SK-N-SH (cell line): ENCODE measurements around the gene ANKS1B. TPM values are rescaled to one million over a fixed set of nuclear protein-coding genes. Genes with fewer than 3 reads are reported as not detected.

ENCODE experiments used
- CTCF ChIA-PET: fragments of 300-600, 350-600 bp; formaldehyde crosslinking; extraction: SDS; loops from one replicate; lab custom pipeline; 2021; lab: Yijun Ruan, JAX
- POLR2A ChIA-PET: fragments of 350-600 bp; sonication (Branson Sonifier 250); formaldehyde crosslinking; extraction: SDS; loops from one replicate; lab custom pipeline; 2020; ENCODE audit warnings: antibody characterized with exemption, inconsistent platforms; lab: Yijun Ruan, JAX
- DNase-seq: peaks from one replicate; pipeline ENCODE4 v3.0.0; 2012
- H2AFZ ChIP-seq: fragments of 200-600 bp; sonication (generic); 2 replicates; pipeline ENCODE4 v1.8.1; 2016; ENCODE audit warnings: antibody characterized with exemption, mild to moderate bottlenecking, low read depth
- H3F3A ChIP-seq: fragments of 200-600 bp; sonication (generic); replicated peaks from 2 replicates; pipeline ENCODE3; 2016; ENCODE audit warnings: antibody characterized with exemption, mild to moderate bottlenecking; ENCODE audit not compliant: insufficient read depth
- H3K27ac ChIP-seq, 2 experiments: fragments of 200-500 bp in 1 of 2; fragments of 200-600 bp in 1 of 2; sonication (Bioruptor generic) in 1 of 2; sonication (generic), shearing (Covaris generic) in 1 of 2; 2 replicates each; pipeline versions ENCODE4 v1.5.1 to v1.6.1; 2014 to 2016; ENCODE audit warnings: low read depth in 2 of 2, inconsistent platforms in 1 of 2, low read length in 1 of 2, mild to moderate bottlenecking in 1 of 2, mixed read lengths in 1 of 2
- H3K27me3 ChIP-seq: fragments of 200-600 bp; sonication (generic), shearing (Covaris generic); 2 replicates; pipeline ENCODE4 v1.6.1; 2016; ENCODE audit warnings: mixed run types; ENCODE audit not compliant: insufficient read depth
- H3K36me3 ChIP-seq, 2 experiments: fragments of 200-500 bp in 1 of 2; fragments of 200-600 bp in 1 of 2; sonication (Bioruptor generic) in 1 of 2; sonication (generic) in 1 of 2; replicated peaks in 1 of 2; 2 replicates each; pipeline versions ENCODE3 to v1.5.1; 2014 to 2016; ENCODE audit warnings: low read length in 1 of 2, mild to moderate bottlenecking in 1 of 2; ENCODE audit not compliant: insufficient read depth in 2 of 2, control insufficient read depth in 1 of 2
- H3K4me1 ChIP-seq, 2 experiments: fragments of 200-500 bp in 1 of 2; fragments of 200-600 bp in 1 of 2; sonication (Bioruptor generic) in 1 of 2; sonication (generic), shearing (Covaris generic) in 1 of 2; 2 replicates each; pipeline versions ENCODE4 v1.5.1 to v1.6.1; 2014 to 2016; ENCODE audit warnings: low read depth in 1 of 2, low read length in 1 of 2, mixed run types in 1 of 2; ENCODE audit not compliant: insufficient read depth in 2 of 2, control insufficient read depth in 1 of 2
- H3K4me2 ChIP-seq: fragments of 200-600 bp; sonication (generic), shearing (Covaris generic); 2 replicates; pipeline ENCODE4 v1.6.1; 2017; ENCODE audit warnings: mixed run types
- H3K4me3 ChIP-seq, 2 experiments: fragments of 200-500 bp in 1 of 2; fragments of 200-600 bp in 1 of 2; sonication (Bioruptor generic) in 1 of 2; sonication (generic), shearing (Covaris generic) in 1 of 2; 2 replicates each; pipeline versions ENCODE4 v1.5.1 to v1.8.1; 2014 to 2016; ENCODE audit warnings: low read depth in 2 of 2, inconsistent platforms in 1 of 2, low read length in 1 of 2, mild to moderate bottlenecking in 1 of 2, mixed read lengths in 1 of 2, moderate library complexity in 1 of 2
- H3K79me2 ChIP-seq: fragments of 200-600 bp; sonication (generic); 2 replicates; pipeline ENCODE4 v1.8.1; 2017; ENCODE audit warnings: mild to moderate bottlenecking; ENCODE audit not compliant: insufficient read depth
- H3K9ac ChIP-seq: fragments of 200-600 bp; sonication (generic); 2 replicates; pipeline ENCODE4 v1.6.1; 2017; ENCODE audit warnings: mixed run types
- H3K9me2 ChIP-seq: fragments of 200-600 bp; sonication (generic); 2 replicates; pipeline ENCODE4 v1.6.1; 2017; ENCODE audit warnings: mixed run types
- H3K9me3 ChIP-seq: fragments of 200-600 bp; sonication (generic); 2 replicates; pipeline ENCODE4 v1.6.1; 2017; ENCODE audit warnings: mixed run types, mild to moderate bottlenecking, moderate library complexity
- H4K20me1 ChIP-seq: fragments of 200-600 bp; sonication (generic); 2 replicates; pipeline ENCODE4 v1.6.1; 2017; ENCODE audit warnings: mild to moderate bottlenecking, mixed run types; ENCODE audit not compliant: insufficient read depth
- ELF1 ChIP-seq: IDR thresholded peaks from 2 replicates; pipeline ENCODE4 v1.4.0; 2012
- EZH2phosphoT487 ChIP-seq: fragments of 200-600 bp; sonication (generic); IDR thresholded peaks from 2 replicates; pipeline ENCODE4 v1.6.1; 2017; ENCODE audit warnings: low read depth, mixed run types, mild to moderate bottlenecking, antibody characterized with exemption, moderate library complexity, borderline replicate concordance
- FOXM1 ChIP-seq: IDR thresholded peaks from 2 replicates; pipeline ENCODE4 v1.4.0; 2012; ENCODE audit warnings: low read depth, mild to moderate bottlenecking
- GABPA ChIP-seq: IDR thresholded peaks from 2 replicates; pipeline ENCODE4 v1.4.0; 2012; ENCODE audit warnings: low read depth, mild to moderate bottlenecking
- MXI1 ChIP-seq: IDR thresholded peaks from 2 replicates; pipeline ENCODE4 v1.6.1; 2012; ENCODE audit warnings: mild to moderate bottlenecking, low read depth, low read length, improper control_type of control experiment
- POLR2AphosphoS5 ChIP-seq: IDR thresholded peaks from 2 replicates; pipeline ENCODE4 v1.6.1; 2012; ENCODE audit warnings: low read depth, low read length
- RAD21 ChIP-seq: IDR thresholded peaks from 2 replicates; pipeline ENCODE4 v1.6.1; 2012; ENCODE audit warnings: mild to moderate bottlenecking, low read length
- SIN3A ChIP-seq: IDR thresholded peaks from 2 replicates; pipeline ENCODE4 v1.6.1; 2012; ENCODE audit warnings: low read depth, mild to moderate bottlenecking, low read length, moderate library complexity, borderline replicate concordance
- TAF1 ChIP-seq: IDR thresholded peaks from 2 replicates; pipeline ENCODE4 v1.6.1; 2012; ENCODE audit warnings: low read depth, mild to moderate bottlenecking, low read length, moderate library complexity, borderline replicate concordance
- YY1 ChIP-seq: IDR thresholded peaks from 2 replicates; pipeline ENCODE4 v1.4.0; 2012; ENCODE audit warnings: low read depth, mild to moderate bottlenecking
- WGBS: methylation state at CpG from one replicate; pipeline ENCODE4 v1.1.6; 2017; ENCODE audit warnings: low lambda C conversion rate; 5-methylcytosine and 5-hydroxymethylcytosine counted together
- polyA plus RNA-seq, 3 experiments: library from polyadenylated mRNA; depleted of rRNA; stranded (reverse); fragments of >200 nt; gene quantifications; 2 replicates each; pipeline ENCODE4 v1.2.3, GENCODE V29; 2012
- TF ChIP-seq, protein P1 (sequence below): IDR thresholded peaks from 2 replicates; pipeline ENCODE4 v1.6.1; 2012; ENCODE audit warnings: mild to moderate bottlenecking, low read depth, low read length, moderate library complexity
- TF ChIP-seq, protein P2 (sequence below): fragments of 150-350 bp; IDR thresholded peaks from 2 replicates; pipeline ENCODE4 v1.6.1; 2017; ENCODE audit warnings: antibody characterized with exemption, low read length, low read depth, borderline replicate concordance

The ANKS1B gene
- polyA plus RNA-seq, 1 of the 3 experiments (the other 2 are of a cell fraction): 1.8 TPM

DNA sequence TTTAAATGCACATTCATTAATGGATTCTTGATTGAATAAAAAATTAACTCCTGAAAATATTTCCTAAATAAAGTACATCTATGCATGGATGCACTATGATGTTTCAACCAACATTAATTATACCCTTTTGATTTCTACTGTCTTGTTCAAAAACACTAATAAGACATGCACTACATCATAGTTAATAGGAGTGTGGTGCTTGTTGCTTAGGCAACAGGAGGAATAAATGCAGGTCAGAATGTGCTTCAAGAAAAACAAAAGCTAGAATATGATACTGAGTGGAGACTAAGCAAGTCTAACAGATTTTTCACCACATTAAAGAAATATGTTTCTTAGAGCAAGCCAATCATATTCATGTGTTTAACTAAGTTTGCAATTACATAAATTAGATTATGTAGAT, 833.0 kb downstream of the ANKS1B start:
- no peaks in the 10 kb centered on the region for H4K20me1 ChIP-seq
- TF ChIP-seq ELF1 (no peak), YY1 (no peak), FOXM1 (no peak), GABPA (no peak), SIN3A (no peak), POLR2AphosphoS5 (no peak), RAD21 (no peak), TAF1 (no peak)
- TF ChIP-seq, protein P1, sequence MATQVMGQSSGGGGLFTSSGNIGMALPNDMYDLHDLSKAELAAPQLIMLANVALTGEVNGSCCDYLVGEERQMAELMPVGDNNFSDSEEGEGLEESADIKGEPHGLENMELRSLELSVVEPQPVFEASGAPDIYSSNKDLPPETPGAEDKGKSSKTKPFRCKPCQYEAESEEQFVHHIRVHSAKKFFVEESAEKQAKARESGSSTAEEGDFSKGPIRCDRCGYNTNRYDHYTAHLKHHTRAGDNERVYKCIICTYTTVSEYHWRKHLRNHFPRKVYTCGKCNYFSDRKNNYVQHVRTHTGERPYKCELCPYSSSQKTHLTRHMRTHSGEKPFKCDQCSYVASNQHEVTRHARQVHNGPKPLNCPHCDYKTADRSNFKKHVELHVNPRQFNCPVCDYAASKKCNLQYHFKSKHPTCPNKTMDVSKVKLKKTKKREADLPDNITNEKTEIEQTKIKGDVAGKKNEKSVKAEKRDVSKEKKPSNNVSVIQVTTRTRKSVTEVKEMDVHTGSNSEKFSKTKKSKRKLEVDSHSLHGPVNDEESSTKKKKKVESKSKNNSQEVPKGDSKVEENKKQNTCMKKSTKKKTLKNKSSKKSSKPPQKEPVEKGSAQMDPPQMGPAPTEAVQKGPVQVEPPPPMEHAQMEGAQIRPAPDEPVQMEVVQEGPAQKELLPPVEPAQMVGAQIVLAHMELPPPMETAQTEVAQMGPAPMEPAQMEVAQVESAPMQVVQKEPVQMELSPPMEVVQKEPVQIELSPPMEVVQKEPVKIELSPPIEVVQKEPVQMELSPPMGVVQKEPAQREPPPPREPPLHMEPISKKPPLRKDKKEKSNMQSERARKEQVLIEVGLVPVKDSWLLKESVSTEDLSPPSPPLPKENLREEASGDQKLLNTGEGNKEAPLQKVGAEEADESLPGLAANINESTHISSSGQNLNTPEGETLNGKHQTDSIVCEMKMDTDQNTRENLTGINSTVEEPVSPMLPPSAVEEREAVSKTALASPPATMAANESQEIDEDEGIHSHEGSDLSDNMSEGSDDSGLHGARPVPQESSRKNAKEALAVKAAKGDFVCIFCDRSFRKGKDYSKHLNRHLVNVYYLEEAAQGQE: no peak
- TF ChIP-seq, protein P2, sequence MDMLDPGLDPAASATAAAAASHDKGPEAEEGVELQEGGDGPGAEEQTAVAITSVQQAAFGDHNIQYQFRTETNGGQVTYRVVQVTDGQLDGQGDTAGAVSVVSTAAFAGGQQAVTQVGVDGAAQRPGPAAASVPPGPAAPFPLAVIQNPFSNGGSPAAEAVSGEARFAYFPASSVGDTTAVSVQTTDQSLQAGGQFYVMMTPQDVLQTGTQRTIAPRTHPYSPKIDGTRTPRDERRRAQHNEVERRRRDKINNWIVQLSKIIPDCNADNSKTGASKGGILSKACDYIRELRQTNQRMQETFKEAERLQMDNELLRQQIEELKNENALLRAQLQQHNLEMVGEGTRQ: no peak
- TF ChIP-seq, all 33 proteins: peak for 0
- CTCF ChIA-PET: no interaction called here
- Histone ChIP-seq H3K9me2 (no peaks in the 10 kb centered on the region), H3K27me3 (no peaks in the 10 kb centered on the region), H3K9ac (no peak overlapping the region), H3K4me1 (peaks cover 0 to 4% of the 10 kb centered on the region in 2 experiments; a peak in 1 of 4 replicates), H3K36me3 (no peaks in the 10 kb centered on the region), H3K9me3 (no peaks in the 10 kb centered on the region; the same call in 1 of the 2 replicates), H3K4me3 (no peak overlapping the region), H3K79me2 (no peaks in the 10 kb centered on the region), H3K27ac (no peak overlapping the region), H3F3A (no peaks in the 10 kb centered on the region), H3K4me2 (no peak overlapping the region), H2AFZ (no peak overlapping the region)
- DNase-seq: no peak
- POLR2A ChIA-PET: no interaction called here

- Histone ChIP-seq H3K9me2 (no peaks in the 10 kb centered on the region), H3F3A (no peaks in the 10 kb centered on the region), H3K9me3 (no peaks in the 10 kb centered on the region), H3K36me3 (no peaks in the 10 kb centered on the region), H3K4me3 (no peak overlapping the region), H4K20me1 (no peaks in the 10 kb centered on the region), H3K9ac (no peak overlapping the region), H2AFZ (no peak overlapping the region), H3K79me2 (no peaks in the 10 kb centered on the region), H3K27me3 (no peaks in the 10 kb centered on the region), H3K4me2 (no peak overlapping the region), H3K27ac (no peak overlapping the region), H3K4me1 (no peaks in the 10 kb centered on the region)
- POLR2A ChIA-PET: no interaction called here
- 50% methylated on average over 2 of the region's 2 CpGs for WGBS
- CTCF ChIA-PET: interaction anchor here (1.4 kb wide), 1 partner anchor 9 kb away, joined by 3 read pairs; no protein-coding TSS in a partner anchor
- no peak for DNase-seq
- TF ChIP-seq MXI1 (no peak), EZH2phosphoT487 (no peak)
Measured at GRCh38 chr12:99147130-99147529, 837.6 kb downstream of the ANKS1B start.
